HepG2 (cell line): ENCODE results near the gene VAV2. TPM values are rescaled to one million over a fixed set of nuclear protein-coding genes. Genes with fewer than 3 reads are reported as not detected.
A peak's percentile ranks its signal among the peaks of the same experiment; 100 is the strongest.

Source experiments
- GABPB1 ChIP-seq: IDR thresholded peaks from 2 replicates; pipeline ENCODE4 v1.6.1; 2016; ENCODE audit warnings: mild to moderate bottlenecking, missing genetic modification reagents, moderate library complexity, missing compliant biosample characterization
- GFI1 ChIP-seq: sonication (generic); formaldehyde crosslinking; IDR thresholded peaks from 2 replicates; pipeline ENCODE4 v1.5.0; 2020; ENCODE audit warnings: missing genetic modification reagents, mild to moderate bottlenecking, borderline replicate concordance
- HES4 ChIP-seq: sonication (generic); formaldehyde crosslinking; IDR thresholded peaks from 2 replicates; pipeline ENCODE4 v1.9.0; 2021; ENCODE audit warnings: mild to moderate bottlenecking, missing genetic modification reagents, borderline replicate concordance
- MLXIP ChIP-seq: sonication (generic); formaldehyde crosslinking; IDR thresholded peaks from 2 replicates; pipeline ENCODE4 v1.9.0; 2021; ENCODE audit warnings: missing genetic modification reagents, borderline replicate concordance
- ZNF101 ChIP-seq: sonication (generic); formaldehyde crosslinking; IDR thresholded peaks from 2 replicates; pipeline ENCODE4 v1.4.0; 2020; ENCODE audit warnings: mild to moderate bottlenecking, low read depth, missing genetic modification reagents, borderline replicate concordance
- ZNF225 ChIP-seq: sonication (generic); formaldehyde crosslinking; IDR thresholded peaks from 2 replicates; pipeline ENCODE4 v1.4.0; 2020; ENCODE audit warnings: mild to moderate bottlenecking, missing genetic modification reagents
- ZNF292 ChIP-seq: sonication (generic); formaldehyde crosslinking; IDR thresholded peaks from 2 replicates; pipeline ENCODE4 v1.8.1; 2022; ENCODE audit warnings: mild to moderate bottlenecking, low read depth, missing genetic modification reagents, borderline replicate concordance
- ZNF563 ChIP-seq: sonication (generic); formaldehyde crosslinking; IDR thresholded peaks from 2 replicates; pipeline ENCODE4 v1.8.0; 2022; ENCODE audit warnings: mild to moderate bottlenecking, moderate library complexity, missing genetic modification reagents
- ZNF569 ChIP-seq: sonication (generic); formaldehyde crosslinking; IDR thresholded peaks from 2 replicates; pipeline ENCODE4 v1.5.0; 2020; ENCODE audit warnings: mild to moderate bottlenecking, missing genetic modification reagents, moderate library complexity, borderline replicate concordance
- ZNF713 ChIP-seq: sonication (generic); formaldehyde crosslinking; IDR thresholded peaks from 2 replicates; pipeline ENCODE4 v1.4.0; 2020; ENCODE audit warnings: mild to moderate bottlenecking, missing genetic modification reagents
- ZNF724P ChIP-seq: sonication (generic); formaldehyde crosslinking; IDR thresholded peaks from 2 replicates; pipeline ENCODE4 v1.8.0; 2022; ENCODE audit warnings: missing genetic modification reagents, borderline replicate concordance
- ZNF737 ChIP-seq: sonication (generic); formaldehyde crosslinking; IDR thresholded peaks from 2 replicates; pipeline ENCODE4 v1.5.0; 2020; ENCODE audit warnings: missing genetic modification reagents, mild to moderate bottlenecking, borderline replicate concordance
- ZNF792 ChIP-seq: IDR thresholded peaks from 2 replicates; pipeline ENCODE4 v1.6.1; 2016
- polyA plus RNA-seq, 8 experiments: library from polyadenylated mRNA; depleted of rRNA in 3 of 8; stranded (reverse) in 7 of 8; unstranded in 1 of 8; fragments of >200 nt; fragmentation: Illumina TruSeq in 4 of 8; extraction: Trizol in 4 of 8; gene quantifications; 2 replicates each; pipeline versions ENCODE4 v1.2.1 to v1.2.3, GENCODE V29; 2011 to 2016; ENCODE audit warnings: low read depth in 4 of 8, missing spikeins in 1 of 8, mixed read lengths in 1 of 8; ENCODE audit not compliant: insufficient read depth in 1 of 8
- total RNA-seq, 5 experiments: library from RNA; depleted of rRNA; stranded (reverse); fragments of >200 nt; fragmentation: Illumina TruSeq; extraction: Trizol; gene quantifications; 2 replicates each; pipeline ENCODE4 v1.2.3, GENCODE V29; 2016; ENCODE audit warnings: low read depth in 1 of 5
- TF ChIP-seq, protein P1 (sequence below): sonication (generic); formaldehyde crosslinking; IDR thresholded peaks from 2 replicates; pipeline ENCODE4 v1.9.0; 2021; ENCODE audit warnings: missing genetic modification reagents, borderline replicate concordance
- TF ChIP-seq, protein P2 (sequence below): sonication (generic); formaldehyde crosslinking; IDR thresholded peaks from 2 replicates; pipeline ENCODE4 v1.5.1; 2020; ENCODE audit warnings: mild to moderate bottlenecking, missing genetic modification reagents, moderate library complexity
- TF ChIP-seq, protein P3 (sequence below): sonication (generic); formaldehyde crosslinking; IDR thresholded peaks from 2 replicates; pipeline ENCODE4 v1.4.0; 2020; ENCODE audit warnings: missing genetic modification reagents, mild to moderate bottlenecking, borderline replicate concordance

VAV2 gene
- total and polyA plus RNA-seq, 2 of the 13 experiments (the other 11 are each of a cell fraction or from before 2014, with no cell fraction given) = 22.5 to 22.9 TPM

- TF ChIP-seq ZNF569 (CRISPR knock-in tag) (no peak), ZNF225 (CRISPR knock-in tag) (no peak), ZNF724P (CRISPR knock-in tag) (no peak), ZNF563 (CRISPR knock-in tag) (no peak), MLXIP (no peak), ZNF101 (no peak), ZNF713 (0 out of 2 replicates have a peak, but pooled peaks have one; percentile 63), ZNF792 (no peak), ZNF737 (CRISPR knock-in tag) (0 out of 2 replicates have a peak, but pooled peaks have one; percentile 31), GFI1 (CRISPR knock-in tag) (no peak), HES4 (CRISPR knock-in tag) (peak; percentile 27; the same call in 1 of the 2 replicates), GABPB1 (CRISPR knock-in tag) (no peak), ZNF292 (no peak)
- TF ChIP-seq, protein P1, sequence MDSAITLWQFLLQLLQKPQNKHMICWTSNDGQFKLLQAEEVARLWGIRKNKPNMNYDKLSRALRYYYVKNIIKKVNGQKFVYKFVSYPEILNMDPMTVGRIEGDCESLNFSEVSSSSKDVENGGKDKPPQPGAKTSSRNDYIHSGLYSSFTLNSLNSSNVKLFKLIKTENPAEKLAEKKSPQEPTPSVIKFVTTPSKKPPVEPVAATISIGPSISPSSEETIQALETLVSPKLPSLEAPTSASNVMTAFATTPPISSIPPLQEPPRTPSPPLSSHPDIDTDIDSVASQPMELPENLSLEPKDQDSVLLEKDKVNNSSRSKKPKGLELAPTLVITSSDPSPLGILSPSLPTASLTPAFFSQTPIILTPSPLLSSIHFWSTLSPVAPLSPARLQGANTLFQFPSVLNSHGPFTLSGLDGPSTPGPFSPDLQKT = no peak
- TF ChIP-seq, protein P2, sequence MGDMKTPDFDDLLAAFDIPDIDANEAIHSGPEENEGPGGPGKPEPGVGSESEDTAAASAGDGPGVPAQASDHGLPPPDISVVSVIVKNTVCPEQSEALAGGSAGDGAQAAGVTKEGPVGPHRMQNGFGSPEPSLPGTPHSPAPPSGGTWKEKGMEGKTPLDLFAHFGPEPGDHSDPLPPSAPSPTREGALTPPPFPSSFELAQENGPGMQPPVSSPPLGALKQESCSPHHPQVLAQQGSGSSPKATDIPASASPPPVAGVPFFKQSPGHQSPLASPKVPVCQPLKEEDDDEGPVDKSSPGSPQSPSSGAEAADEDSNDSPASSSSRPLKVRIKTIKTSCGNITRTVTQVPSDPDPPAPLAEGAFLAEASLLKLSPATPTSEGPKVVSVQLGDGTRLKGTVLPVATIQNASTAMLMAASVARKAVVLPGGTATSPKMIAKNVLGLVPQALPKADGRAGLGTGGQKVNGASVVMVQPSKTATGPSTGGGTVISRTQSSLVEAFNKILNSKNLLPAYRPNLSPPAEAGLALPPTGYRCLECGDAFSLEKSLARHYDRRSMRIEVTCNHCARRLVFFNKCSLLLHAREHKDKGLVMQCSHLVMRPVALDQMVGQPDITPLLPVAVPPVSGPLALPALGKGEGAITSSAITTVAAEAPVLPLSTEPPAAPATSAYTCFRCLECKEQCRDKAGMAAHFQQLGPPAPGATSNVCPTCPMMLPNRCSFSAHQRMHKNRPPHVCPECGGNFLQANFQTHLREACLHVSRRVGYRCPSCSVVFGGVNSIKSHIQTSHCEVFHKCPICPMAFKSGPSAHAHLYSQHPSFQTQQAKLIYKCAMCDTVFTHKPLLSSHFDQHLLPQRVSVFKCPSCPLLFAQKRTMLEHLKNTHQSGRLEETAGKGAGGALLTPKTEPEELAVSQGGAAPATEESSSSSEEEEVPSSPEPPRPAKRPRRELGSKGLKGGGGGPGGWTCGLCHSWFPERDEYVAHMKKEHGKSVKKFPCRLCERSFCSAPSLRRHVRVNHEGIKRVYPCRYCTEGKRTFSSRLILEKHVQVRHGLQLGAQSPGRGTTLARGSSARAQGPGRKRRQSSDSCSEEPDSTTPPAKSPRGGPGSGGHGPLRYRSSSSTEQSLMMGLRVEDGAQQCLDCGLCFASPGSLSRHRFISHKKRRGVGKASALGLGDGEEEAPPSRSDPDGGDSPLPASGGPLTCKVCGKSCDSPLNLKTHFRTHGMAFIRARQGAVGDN (CRISPR knock-in tag) = peak; percentile 29; the same call in 1 of the 2 replicates
- TF ChIP-seq, protein P3, sequence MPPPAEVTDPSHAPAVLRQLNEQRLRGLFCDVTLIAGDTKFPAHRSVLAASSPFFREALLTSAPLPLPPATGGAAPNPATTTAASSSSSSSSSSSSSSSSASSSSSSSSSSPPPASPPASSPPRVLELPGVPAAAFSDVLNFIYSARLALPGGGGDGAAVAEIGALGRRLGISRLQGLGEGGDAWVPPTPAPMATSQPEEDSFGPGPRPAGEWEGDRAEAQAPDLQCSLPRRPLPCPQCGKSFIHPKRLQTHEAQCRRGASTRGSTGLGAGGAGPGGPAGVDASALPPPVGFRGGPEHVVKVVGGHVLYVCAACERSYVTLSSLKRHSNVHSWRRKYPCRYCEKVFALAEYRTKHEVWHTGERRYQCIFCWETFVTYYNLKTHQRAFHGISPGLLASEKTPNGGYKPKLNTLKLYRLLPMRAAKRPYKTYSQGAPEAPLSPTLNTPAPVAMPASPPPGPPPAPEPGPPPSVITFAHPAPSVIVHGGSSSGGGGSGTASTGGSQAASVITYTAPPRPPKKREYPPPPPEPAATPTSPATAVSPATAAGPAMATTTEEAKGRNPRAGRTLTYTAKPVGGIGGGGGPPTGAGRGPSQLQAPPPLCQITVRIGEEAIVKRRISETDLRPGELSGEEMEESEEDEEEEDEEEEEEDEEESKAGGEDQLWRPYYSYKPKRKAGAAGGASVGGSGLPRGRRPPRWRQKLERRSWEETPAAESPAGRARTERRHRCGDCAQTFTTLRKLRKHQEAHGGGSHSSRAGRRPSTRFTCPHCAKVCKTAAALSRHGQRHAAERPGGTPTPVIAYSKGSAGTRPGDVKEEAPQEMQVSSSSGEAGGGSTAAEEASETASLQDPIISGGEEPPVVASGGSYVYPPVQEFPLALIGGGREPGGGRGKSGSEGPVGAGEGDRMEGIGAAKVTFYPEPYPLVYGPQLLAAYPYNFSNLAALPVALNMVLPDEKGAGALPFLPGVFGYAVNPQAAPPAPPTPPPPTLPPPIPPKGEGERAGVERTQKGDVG (CRISPR knock-in tag) = peak; percentile 17; the same call in 1 of the 2 replicates
Observed at GRCh38 chr9:133913571-133914369, 78.4 kb downstream of the VAV2 start (continued).
